Mucosa of rectum (tissue), 2 donors: ENCODE data around the gene UBE2H.

ENCODE experiments used
- H3K27ac ChIP-seq, 2 donors: one replicate each; pipeline ENCODE4 v1.7.0; 2013; ENCODE audit warnings: inconsistent platforms in 2 of 2, low read depth in 2 of 2, low read length in 2 of 2
- H3K27me3 ChIP-seq, 2 donors: one replicate each; pipeline ENCODE4 v1.7.0; 2013; ENCODE audit warnings: low read length in 2 of 2; ENCODE audit not compliant: control insufficient read depth in 2 of 2, insufficient read depth in 2 of 2
- H3K36me3 ChIP-seq, 2 donors: one replicate each; pipeline ENCODE4 v1.7.0; 2013; ENCODE audit warnings: low read length in 2 of 2; ENCODE audit not compliant: control insufficient read depth in 2 of 2, insufficient read depth in 2 of 2
- H3K4me1 ChIP-seq, 2 donors: one replicate each; pipeline ENCODE4 v1.7.0; 2013; ENCODE audit warnings: low read length in 2 of 2, mild to moderate bottlenecking in 1 of 2; ENCODE audit not compliant: control insufficient read depth in 2 of 2, insufficient read depth in 2 of 2
- H3K4me3 ChIP-seq, 2 donors: one replicate each; pipeline ENCODE4 v1.7.0; 2013; ENCODE audit warnings: low read length in 2 of 2
- H3K9ac ChIP-seq, 2 donors: one replicate each; pipeline ENCODE4 v1.7.0; 2013; ENCODE audit warnings: low read length in 2 of 2, low read depth in 1 of 2, mild to moderate bottlenecking in 1 of 2
- H3K9me3 ChIP-seq, 2 donors: one replicate each; pipeline ENCODE4 v1.7.0; 2013; ENCODE audit warnings: low read length in 2 of 2; ENCODE audit not compliant: control insufficient read depth in 2 of 2
- donor health status: healthy.
- donor health status: Normal muscosa, but diverticular disease.

Gene UBE2H

DNA sequence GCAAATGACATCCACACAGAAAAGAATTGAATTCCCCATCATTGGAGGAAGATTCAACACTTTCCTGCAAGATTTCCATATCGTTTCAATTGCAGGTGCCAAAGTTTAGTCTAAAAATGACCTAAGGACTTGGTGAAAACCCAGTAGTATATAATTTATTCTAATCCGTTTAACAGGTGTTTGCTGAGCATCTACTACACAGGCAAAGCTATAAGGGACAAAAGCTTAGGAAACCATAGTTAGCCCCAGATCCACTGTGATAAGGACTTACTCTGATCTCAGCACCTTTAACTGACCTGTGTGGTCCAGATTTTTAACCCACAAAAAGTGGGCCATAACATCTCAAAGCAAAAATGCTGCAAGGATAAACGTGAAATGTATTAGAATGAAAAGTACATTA is 19.1 kb downstream of the UBE2H start:
- H3K9me3 ChIP-seq = no peaks in the 10 kb centered on the region
- no peaks in the 10 kb centered on the region for H3K27me3 ChIP-seq
- no peaks in the 10 kb centered on the region for H3K4me1 ChIP-seq
- H3K4me3 ChIP-seq = no peak overlapping the region
- H3K9ac ChIP-seq = no peak overlapping the region
- H3K36me3 ChIP-seq = peaks cover 0 to 5% of the 10 kb centered on the region in 2 donors
- H3K27ac ChIP-seq = no peak overlapping the region

DNA sequence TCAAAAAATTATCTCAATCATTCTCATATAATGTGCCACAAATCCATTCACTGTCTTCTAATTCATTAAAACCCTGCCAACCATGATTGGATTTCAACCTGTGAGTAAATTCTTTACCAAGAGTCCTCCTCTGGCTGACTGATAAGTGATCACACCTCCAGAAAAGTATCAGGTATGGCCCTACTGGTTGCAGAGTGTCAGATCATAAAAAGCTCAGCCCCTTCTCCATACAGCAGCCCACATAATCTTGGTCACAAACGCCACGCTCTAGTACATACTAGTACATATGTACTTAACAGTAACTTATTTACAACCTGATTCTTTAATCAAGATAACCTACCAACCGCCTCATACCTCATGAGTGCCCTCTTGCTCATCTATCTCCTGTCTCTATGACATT is 26.1 kb downstream of the UBE2H start:
- Histone ChIP-seq H3K36me3 (peaks cover 0 to 4% of the 10 kb centered on the region in 2 donors), H3K27ac (no peak overlapping the region)

DNA sequence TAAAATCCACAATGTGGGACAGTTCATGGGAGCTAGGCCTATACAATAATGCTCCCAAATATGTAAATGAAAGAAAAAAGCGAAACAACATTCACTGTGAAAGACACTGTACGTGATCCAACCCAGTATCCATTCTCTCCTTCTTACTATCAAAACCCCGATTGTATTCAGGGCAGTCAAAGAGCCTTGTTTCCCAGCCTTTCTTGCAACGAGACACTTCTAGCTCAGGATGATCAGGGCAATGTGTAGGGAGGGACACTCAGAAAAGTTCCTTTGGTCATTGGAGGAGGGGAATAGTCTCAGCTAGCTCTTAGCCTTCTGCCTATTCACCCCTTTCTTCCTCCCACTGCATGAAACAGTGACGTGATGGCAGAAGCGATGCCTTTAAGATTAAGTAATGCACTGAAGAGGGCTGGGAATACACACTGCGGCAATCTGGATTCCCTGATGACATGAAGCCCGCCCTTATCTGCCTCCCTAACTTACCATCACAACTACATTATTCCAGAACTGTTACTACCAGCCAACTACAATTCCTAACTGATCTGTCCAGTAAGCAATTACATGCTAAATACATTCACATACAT is 27.3 kb downstream of the UBE2H start:
- Histone ChIP-seq H3K9me3 (no peaks in the 10 kb centered on the region), H3K27me3 (no peaks in the 10 kb centered on the region), H3K27ac (no peak overlapping the region), H3K4me1 (peaks cover 0 to 3% of the 10 kb centered on the region in 2 donors), H3K36me3 (peaks cover 3 to 4% of the 10 kb centered on the region in 2 donors), H3K9ac (no peak overlapping the region), H3K4me3 (no peak overlapping the region)

More for the DNA sequence above, 26.1 kb downstream of the UBE2H start:
- Histone ChIP-seq H3K9ac (no peak overlapping the region), H3K9me3 (no peaks in the 10 kb centered on the region), H3K27me3 (no peaks in the 10 kb centered on the region), H3K4me1 (peaks cover 0 to 3% of the 10 kb centered on the region in 2 donors), H3K4me3 (no peak overlapping the region)

DNA sequence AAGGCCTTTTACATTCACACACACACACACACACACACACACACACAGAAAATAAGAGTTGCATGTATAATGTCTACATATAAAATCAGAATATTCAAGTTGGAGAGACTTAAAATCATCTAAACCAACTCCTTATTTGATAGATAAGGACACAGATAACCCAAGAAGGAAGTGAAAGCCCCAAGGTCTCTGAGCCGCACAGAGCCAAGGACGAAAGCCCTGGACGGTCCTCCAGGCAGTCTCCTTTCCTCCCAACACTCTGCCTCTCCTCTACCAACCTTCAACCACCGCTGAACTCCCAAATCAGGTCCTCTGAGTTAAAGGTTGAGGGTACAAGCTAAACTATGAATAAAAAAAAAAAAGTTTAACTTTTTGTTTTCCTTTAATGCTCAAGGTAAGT is 28.2 kb downstream of the UBE2H start:
- Histone ChIP-seq H3K4me3 (no peak overlapping the region), H3K27ac (no peak overlapping the region), H3K9me3 (no peaks in the 10 kb centered on the region), H3K4me1 (peaks cover 0 to 3% of the 10 kb centered on the region in 2 donors), H3K36me3 (peaks cover 3 to 4% of the 10 kb centered on the region in 2 donors), H3K9ac (no peak overlapping the region), H3K27me3 (no peaks in the 10 kb centered on the region)

DNA sequence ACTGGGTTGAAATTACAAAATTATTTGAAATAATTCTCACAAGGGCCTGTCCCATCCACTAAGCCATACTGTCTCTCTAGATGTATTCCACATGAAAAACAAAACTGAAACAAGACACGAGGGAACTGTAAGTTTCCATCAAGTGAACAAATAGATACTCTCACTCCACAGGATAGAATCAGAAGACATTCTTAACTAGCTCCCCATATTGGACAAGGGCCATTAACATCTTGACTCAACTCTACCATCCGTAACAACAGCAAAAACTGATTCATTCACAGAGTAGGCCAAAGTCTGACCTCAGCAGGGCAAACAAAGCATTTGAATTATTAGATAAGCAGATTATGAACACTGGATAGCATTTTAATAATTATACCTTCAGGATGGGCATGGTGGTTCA is 29.1 kb downstream of the UBE2H start:
- Histone ChIP-seq H3K9me3 (no peaks in the 10 kb centered on the region), H3K36me3 (peaks cover 6% of the 10 kb centered on the region in 2 donors)

DNA sequence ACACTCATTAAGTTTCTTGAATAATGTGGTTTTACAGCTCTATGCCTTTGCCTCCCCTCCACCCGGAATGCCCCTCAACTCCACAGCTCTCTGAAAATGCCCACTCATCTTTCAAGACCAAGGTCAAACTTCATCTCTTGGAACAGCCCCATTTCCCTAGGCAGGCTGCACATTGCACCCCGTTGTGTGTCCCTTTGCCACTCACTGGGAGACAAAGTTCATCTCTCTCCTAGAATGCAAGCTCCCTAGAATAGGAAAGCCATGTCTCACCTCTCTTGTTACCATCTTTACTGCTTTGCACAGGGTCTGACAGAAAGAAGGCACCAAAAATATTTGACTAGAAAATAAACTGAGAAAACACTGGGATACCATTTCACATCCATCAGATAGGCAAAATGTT is 33.3 kb downstream of the UBE2H start:
- no peak overlapping the region for H3K27ac ChIP-seq
- H3K27me3 ChIP-seq = no peaks in the 10 kb centered on the region
- H3K9ac ChIP-seq = no peak overlapping the region
- H3K36me3 ChIP-seq = peaks cover 6% of the 10 kb centered on the region in 2 donors
- H3K4me1 ChIP-seq = peaks cover 8 to 11% of the 10 kb centered on the region in 2 donors
- H3K4me3 ChIP-seq = no peak overlapping the region
- no peaks in the 10 kb centered on the region for H3K9me3 ChIP-seq

More for the DNA sequence above, 29.1 kb downstream of the UBE2H start:
- Histone ChIP-seq H3K27ac (no peak overlapping the region), H3K4me3 (no peak overlapping the region), H3K27me3 (no peaks in the 10 kb centered on the region), H3K9ac (no peak overlapping the region), H3K4me1 (peaks cover 0 to 3% of the 10 kb centered on the region in 2 donors)

DNA sequence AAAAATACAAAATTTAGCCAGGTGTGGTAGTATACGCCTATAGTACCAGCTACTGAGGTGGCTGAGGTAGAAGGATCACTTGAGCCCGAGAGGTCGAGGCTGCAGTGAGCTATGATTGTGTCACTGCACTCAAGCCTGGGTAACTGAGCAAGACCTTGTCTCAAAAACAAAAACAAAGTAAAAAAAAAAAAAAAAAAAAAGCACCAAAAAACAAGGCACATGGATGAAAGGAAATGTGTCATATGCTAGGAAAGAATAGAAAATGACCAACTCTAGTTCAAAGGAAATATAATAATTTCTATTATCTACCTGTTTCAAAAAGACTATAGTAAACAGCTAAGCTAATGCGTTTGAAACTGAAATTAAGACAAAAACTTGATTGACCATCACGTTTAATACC is 33.8 kb downstream of the UBE2H start:
- H3K36me3 ChIP-seq = peaks cover 6% of the 10 kb centered on the region in 2 donors
- no peak overlapping the region for H3K27ac ChIP-seq
- no peaks in the 10 kb centered on the region for H3K27me3 ChIP-seq
- H3K9me3 ChIP-seq = no peaks in the 10 kb centered on the region
- H3K4me3 ChIP-seq = no peak overlapping the region
- peaks cover 8 to 11% of the 10 kb centered on the region in 2 donors for H3K4me1 ChIP-seq
- H3K9ac ChIP-seq = no peak overlapping the region

DNA sequence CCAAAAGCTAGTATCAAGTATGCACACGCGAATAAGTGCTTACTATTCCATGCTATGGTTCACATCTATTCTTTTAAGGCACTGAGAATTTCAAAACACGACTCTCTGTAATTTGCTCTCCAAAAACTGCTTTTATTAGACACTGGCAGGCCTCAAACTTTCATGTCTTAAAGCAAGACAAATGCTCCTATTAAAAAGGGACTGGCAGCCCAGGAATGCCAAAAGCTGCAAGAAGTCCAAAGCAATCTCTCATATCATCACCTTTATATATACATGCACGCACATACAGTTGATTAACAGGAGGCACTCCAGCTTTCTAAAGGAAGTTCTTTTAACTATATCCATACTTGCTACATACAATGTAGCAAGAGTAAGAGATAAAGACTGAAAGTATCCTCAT is 34.8 kb downstream of the UBE2H start:
- Histone ChIP-seq H3K4me1 (peaks cover 5 to 11% of the 10 kb centered on the region in 2 donors), H3K36me3 (peaks cover 6% of the 10 kb centered on the region in 2 donors)

DNA sequence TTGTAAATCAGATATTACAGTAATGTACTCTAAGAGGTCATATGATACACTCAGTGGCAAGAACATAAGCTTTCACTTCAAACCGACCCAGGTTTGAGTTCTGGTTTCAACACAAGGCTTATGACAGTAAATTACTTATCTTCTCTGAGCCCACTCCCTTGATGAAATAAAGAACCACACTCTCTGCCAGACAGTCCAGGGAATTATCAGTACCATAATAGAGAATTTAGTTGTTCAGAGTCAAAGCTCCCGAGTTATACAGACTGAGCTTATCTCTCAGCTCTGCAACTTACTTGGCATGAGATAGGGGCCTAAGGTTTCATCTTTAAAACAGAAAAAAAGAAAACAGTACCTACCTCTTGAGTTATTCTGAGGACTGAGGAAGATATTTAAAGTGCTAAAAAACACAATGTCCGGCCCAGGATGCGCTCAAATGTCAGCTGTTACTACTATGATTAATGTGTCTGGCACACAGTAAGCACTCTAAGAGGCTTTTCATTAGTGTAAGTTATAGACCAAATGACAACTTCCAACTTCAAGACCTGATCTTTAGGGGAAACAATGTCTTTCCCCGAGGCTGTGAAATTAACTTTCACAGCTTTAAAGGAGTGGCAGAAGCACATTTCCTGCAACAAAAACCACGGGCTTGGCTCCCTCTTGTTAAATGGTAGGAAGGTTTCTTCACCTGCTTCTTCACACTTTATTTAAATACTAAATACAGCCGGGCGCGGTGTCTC is 38.1 kb downstream of the UBE2H start:
- no peak overlapping the region for H3K4me3 ChIP-seq
- H3K27me3 ChIP-seq = no peaks in the 10 kb centered on the region
- H3K4me1 ChIP-seq = peaks cover 5 to 11% of the 10 kb centered on the region in 2 donors
- H3K36me3 ChIP-seq = peaks cover 3 to 4% of the 10 kb centered on the region in 2 donors
- H3K9ac ChIP-seq = no peak overlapping the region
- no peaks in the 10 kb centered on the region for H3K9me3 ChIP-seq
- no peak overlapping the region for H3K27ac ChIP-seq

More for the DNA sequence above, 34.8 kb downstream of the UBE2H start:
- Histone ChIP-seq H3K9me3 (no peaks in the 10 kb centered on the region), H3K27ac (no peak overlapping the region), H3K9ac (no peak overlapping the region), H3K27me3 (no peaks in the 10 kb centered on the region), H3K4me3 (no peak overlapping the region)

DNA sequence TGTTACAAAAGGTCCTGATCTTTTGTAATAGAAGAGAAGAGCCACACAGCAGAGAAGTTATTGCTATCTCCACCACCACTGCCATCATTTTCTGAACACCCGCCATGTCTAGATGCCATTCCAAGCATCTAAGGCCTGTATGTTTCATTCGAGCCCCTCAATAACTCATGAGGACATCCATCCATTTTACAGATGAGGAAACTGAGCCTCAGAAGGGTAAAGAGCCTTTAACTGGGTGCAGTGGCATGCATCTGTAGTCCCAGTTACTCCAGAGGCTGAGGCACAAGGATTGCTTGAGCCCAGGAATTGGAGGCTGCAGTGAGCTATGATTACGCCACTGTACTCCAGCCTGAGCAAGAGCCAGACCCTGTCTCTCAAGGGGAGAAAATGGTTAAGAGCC is 39.3 kb downstream of the UBE2H start:
- Histone ChIP-seq H3K27ac (no peak overlapping the region), H3K4me1 (peaks cover 5 to 11% of the 10 kb centered on the region in 2 donors), H3K4me3 (no peak overlapping the region), H3K36me3 (no peaks in the 10 kb centered on the region), H3K9ac (no peak overlapping the region), H3K27me3 (no peaks in the 10 kb centered on the region), H3K9me3 (no peaks in the 10 kb centered on the region)
